Gastrocnemius medialis (tissue), 4 donors: ENCODE data around the gene PCDHB3. TPM values are rescaled to one million over a fixed set of nuclear protein-coding genes. Genes with fewer than 3 reads are reported as not detected.
"Not testable (repeated sequence)": the region's sequence is repeated elsewhere in the genome, so short reads cannot be mapped to it uniquely, and the experiment has no call there.

ENCODE experiments used
- ATAC-seq, 2 donors: fragments of 150-250 bp; one replicate each; pipeline ENCODE4 v1.9.1; 2016
- DNase-seq, 2 donors: peaks; one replicate each; pipeline ENCODE4 v3.0.0-alpha.2; 2019
- H3K27ac ChIP-seq, 4 donors: fragments of 200-600 bp; sonication (generic); 1 replicate in 1 of 4; 2 replicates in 3 of 4; pipeline ENCODE4 v1.5.1; 2016 to 2018; ENCODE audit warnings: mild to moderate bottlenecking in 2 of 4, moderate library complexity in 1 of 4
- H3K27me3 ChIP-seq, 3 donors: fragments of 200-600 bp; sonication (generic) in 2 of 3; 1 replicate in 1 of 3; 2 replicates in 2 of 3; pipeline versions ENCODE4 v1.5.1 to v1.6.0; 2016 to 2019; ENCODE audit warnings: mild to moderate bottlenecking in 1 of 3, moderate library complexity in 1 of 3
- H3K36me3 ChIP-seq, 2 donors: fragments of 200-600 bp; sonication (generic) in 1 of 2; one replicate each; pipeline ENCODE4 v1.5.1; 2017 to 2018
- H3K4me1 ChIP-seq, 2 donors: fragments of 200-600 bp; sonication (generic) in 1 of 2; one replicate each; pipeline ENCODE4 v1.5.1; 2016 to 2017; ENCODE audit warnings: mild to moderate bottlenecking in 2 of 2
- H3K4me3 ChIP-seq, 4 donors: fragments of 200-600 bp; sonication (generic) in 3 of 4; 1 replicate in 1 of 4; 2 replicates in 3 of 4; pipeline ENCODE4 v1.5.1; 2016 to 2019; ENCODE audit warnings: mild to moderate bottlenecking in 2 of 4
- H3K9me3 ChIP-seq, 3 donors: fragments of 200-600 bp; sonication (generic) in 2 of 3; 1 replicate in 1 of 3; 2 replicates in 2 of 3; pipeline ENCODE4 v1.5.1; 2016 to 2019
- POLR2A ChIP-seq, 2 donors: fragments of 450-650 bp; IDR thresholded peaks; one replicate each; pipeline ENCODE4 v1.6.1; 2017; ENCODE audit warnings: antibody characterized with exemption in 2 of 2, mild to moderate bottlenecking in 2 of 2, moderate library complexity in 2 of 2
- in situ Hi-C, 4 donors: fragments of 200-750 bp; cut with MboI; loops; one replicate each; pipeline versions ENCODE4 v1.15.0 to v1.8.0; 2017; ENCODE audit warnings: low sequenced_read_pairs in 4 of 4
- intact Hi-C: fragments of 100-400 bp; cut with DNase I; formaldehyde crosslinking; loops from one replicate; pipeline ENCODE4 v1.15.1; 2023; ENCODE audit warnings: low total_unique reads
- total RNA-seq, 4 donors: library from RNA; depleted of rRNA; stranded (reverse); fragments of >200 nt; gene quantifications; one replicate each; pipeline versions ENCODE4 v1.1.0 to v1.2.3, GENCODE V29; 2016
- TF ChIP-seq, protein P1 (sequence below), 5 experiments: fragments of 450-650 bp in 3 of 5; fragments of 200-600 bp in 2 of 5; sonication (generic) in 2 of 5; IDR thresholded peaks in 4 of 5; conservative IDR thresholded peaks in 1 of 5; 1 replicate in 4 of 5; 2 replicates in 1 of 5; pipeline ENCODE4 v1.5.1; 2016 to 2019; ENCODE audit warnings: antibody characterized with exemption in 5 of 5, mild to moderate bottlenecking in 3 of 5, moderate library complexity in 3 of 5

The PCDHB3 gene
- total RNA-seq, 4 donors from 2014 or later = 0.61 to 0.72 (median 0.71) TPM; not detected in 1

DNA sequence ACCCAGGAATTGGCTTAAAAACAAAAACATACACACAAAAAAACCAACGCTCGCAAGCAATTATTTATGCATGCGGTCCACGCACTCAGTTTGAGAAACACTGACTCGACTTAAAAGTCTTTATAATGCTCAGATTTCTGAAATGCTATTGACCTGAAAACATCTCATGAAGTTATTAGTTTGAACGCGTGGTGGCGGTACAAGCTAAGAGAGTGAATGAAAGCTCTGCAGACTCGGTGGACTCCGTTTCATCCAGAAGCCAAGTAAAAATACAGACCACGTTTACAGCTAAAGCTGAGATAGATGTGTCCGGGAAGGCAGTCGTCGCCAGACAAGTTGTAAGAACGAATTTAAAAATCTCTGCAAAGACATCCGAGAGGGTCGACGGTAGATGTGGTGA lies 49.5 kb downstream of the PCDHB3 start, which contains the start of gene PCDHB6:
TSS of gene PCDHB6 (plus strand) at position 246 of the 400 bp plus-strand sequence. CDS start 201 bp downstream, outside the sequence.
- H3K27ac ChIP-seq = no peak within 1 kb of the TSS
- peaks cover 0 to 14% (median 0%) of the 10 kb centered on the region in 3 donors for H3K9me3 ChIP-seq
- H3K36me3 ChIP-seq = no peaks in the 10 kb centered on the region
- peaks cover 0 to 9% (median 0%) of the 10 kb centered on the region in 3 donors for H3K27me3 ChIP-seq
- H3K4me1 ChIP-seq = no peaks in the 10 kb centered on the region
- in situ Hi-C loops (no loop called here), intact Hi-C loops (no loop called here)
- no peak for TF ChIP-seq POLR2A (IDR thresholded peaks at IDR 0.05)
- TF ChIP-seq, protein P1, sequence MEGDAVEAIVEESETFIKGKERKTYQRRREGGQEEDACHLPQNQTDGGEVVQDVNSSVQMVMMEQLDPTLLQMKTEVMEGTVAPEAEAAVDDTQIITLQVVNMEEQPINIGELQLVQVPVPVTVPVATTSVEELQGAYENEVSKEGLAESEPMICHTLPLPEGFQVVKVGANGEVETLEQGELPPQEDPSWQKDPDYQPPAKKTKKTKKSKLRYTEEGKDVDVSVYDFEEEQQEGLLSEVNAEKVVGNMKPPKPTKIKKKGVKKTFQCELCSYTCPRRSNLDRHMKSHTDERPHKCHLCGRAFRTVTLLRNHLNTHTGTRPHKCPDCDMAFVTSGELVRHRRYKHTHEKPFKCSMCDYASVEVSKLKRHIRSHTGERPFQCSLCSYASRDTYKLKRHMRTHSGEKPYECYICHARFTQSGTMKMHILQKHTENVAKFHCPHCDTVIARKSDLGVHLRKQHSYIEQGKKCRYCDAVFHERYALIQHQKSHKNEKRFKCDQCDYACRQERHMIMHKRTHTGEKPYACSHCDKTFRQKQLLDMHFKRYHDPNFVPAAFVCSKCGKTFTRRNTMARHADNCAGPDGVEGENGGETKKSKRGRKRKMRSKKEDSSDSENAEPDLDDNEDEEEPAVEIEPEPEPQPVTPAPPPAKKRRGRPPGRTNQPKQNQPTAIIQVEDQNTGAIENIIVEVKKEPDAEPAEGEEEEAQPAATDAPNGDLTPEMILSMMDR (IDR thresholded peaks at IDR 0.05 in 4 of 5, conservative IDR thresholded peaks at IDR 0.05 in 1 of 5) = no peak
- DNase-seq (no peak), ATAC-seq (no peak)
- peak within 1 kb of the TSS in 2 of 4 donors; percentile 0 to 10 for H3K4me3 ChIP-seq

DNA sequence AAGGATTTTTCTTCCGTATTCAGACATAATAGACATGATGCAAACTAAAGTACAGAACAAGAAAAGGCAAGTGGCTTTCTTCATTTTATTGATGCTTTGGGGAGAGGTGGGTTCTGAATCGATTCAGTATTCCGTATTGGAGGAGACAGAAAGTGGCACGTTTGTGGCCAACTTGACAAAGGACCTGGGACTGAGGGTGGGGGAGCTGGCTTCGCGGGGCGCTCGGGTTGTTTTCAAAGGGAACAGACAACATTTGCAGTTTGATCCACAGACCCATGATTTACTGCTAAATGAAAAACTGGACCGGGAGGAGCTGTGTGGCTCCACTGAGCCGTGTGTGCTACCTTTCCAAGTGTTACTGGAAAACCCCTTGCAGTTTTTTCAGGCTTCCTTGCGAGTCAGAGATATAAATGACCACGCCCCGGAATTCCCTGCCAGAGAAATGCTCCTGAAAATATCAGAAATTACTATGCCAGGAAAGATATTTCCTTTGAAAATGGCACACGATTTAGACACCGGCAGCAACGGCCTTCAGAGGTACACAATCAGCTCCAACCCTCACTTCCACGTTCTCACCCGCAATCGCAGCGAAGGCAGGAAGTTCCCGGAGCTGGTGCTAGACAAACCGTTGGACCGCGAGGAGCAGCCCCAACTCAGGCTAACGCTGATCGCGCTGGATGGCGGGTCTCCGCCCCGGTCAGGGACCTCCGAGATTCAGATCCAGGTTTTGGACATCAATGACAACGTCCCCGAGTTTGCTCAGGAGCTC lies 50.1 kb downstream of the PCDHB3 start:
- in situ Hi-C loops = no loop called here
- peaks cover 0 to 10% (median 0%) of the 10 kb centered on the region in 3 donors for H3K27me3 ChIP-seq

DNA sequence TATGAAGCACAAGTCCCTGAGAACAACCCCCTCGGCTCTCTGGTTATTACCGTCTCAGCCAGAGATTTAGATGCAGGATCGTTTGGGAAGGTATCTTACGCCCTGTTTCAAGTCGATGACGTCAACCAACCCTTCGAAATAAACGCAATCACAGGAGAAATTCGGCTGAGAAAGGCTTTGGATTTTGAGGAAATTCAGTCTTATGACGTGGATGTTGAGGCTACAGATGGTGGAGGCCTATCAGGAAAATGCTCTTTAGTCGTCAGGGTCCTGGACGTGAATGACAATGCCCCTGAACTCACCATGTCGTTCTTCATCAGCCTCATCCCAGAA lies 50.7 kb downstream of the PCDHB3 start:
- H3K36me3 ChIP-seq = no peaks in the 10 kb centered on the region
- H3K27me3 ChIP-seq = peaks cover 0 to 10% (median 0%) of the 10 kb centered on the region in 3 donors
- intact Hi-C loops (no loop called here), in situ Hi-C loops (no loop called here)
- no peak overlapping the region for H3K27ac ChIP-seq
- TF ChIP-seq, protein P1 (IDR thresholded peaks at IDR 0.05 in 4 of 5, conservative IDR thresholded peaks at IDR 0.05 in 1 of 5) = no peak
- no peak for TF ChIP-seq POLR2A (IDR thresholded peaks at IDR 0.05)
- ATAC-seq = no peak
- no peak for DNase-seq
- peaks cover 0 to 19% (median 2%) of the 10 kb centered on the region in 3 donors for H3K9me3 ChIP-seq
- H3K4me1 ChIP-seq = no peaks in the 10 kb centered on the region
- no peak overlapping the region for H3K4me3 ChIP-seq

More for the DNA sequence above, 50.1 kb downstream of the PCDHB3 start:
- H3K36me3 ChIP-seq = no peaks in the 10 kb centered on the region
- DNase-seq (no peak), ATAC-seq (no peak)
- H3K4me1 ChIP-seq = no peaks in the 10 kb centered on the region
- TF ChIP-seq POLR2A (IDR thresholded peaks at IDR 0.05) = no peak
- TF ChIP-seq, protein P1 (IDR thresholded peaks at IDR 0.05 in 4 of 5, conservative IDR thresholded peaks at IDR 0.05 in 1 of 5) = no peak
- intact Hi-C loops = no loop called here
- no peak overlapping the region for H3K27ac ChIP-seq
- peak overlapping the region in 2 of 4 donors; percentile 0 to 10 for H3K4me3 ChIP-seq
- H3K9me3 ChIP-seq = peaks cover 0 to 14% (median 2%) of the 10 kb centered on the region in 3 donors

- H3K4me3 ChIP-seq, H3K4me1 ChIP-seq, ATAC-seq, DNase-seq, in situ Hi-C loops, H3K36me3 ChIP-seq, intact Hi-C loops, H3K27ac ChIP-seq: not testable (repeated sequence)
- Histone ChIP-seq H3K9me3 (peaks cover 0 to 22% (median 2%) of the 10 kb centered on the region in 3 donors), H3K27me3 (peaks cover 0 to 10% (median 0%) of the 10 kb centered on the region in 3 donors)
Observed at GRCh38 chr5:141151632-141152031, 51.4 kb downstream of the PCDHB3 start.

DNA sequence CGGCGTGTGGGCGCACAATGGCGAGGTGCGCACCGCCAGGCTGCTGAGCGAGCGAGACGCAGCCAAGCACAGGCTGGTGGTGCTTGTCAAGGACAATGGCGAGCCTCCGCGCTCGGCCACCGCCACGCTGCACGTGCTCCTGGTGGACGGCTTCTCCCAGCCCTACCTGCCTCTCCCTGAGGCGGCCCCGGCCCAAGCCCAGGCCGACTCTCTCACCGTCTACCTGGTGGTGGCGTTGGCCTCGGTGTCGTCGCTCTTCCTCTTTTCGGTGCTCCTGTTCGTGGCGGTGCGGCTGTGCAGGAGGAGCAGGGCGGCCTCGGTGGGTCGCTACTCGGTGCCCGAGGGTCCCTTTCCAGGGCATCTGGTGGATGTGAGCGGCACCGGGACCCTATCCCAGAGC lies 51.8 kb downstream of the PCDHB3 start:
- H3K27me3 ChIP-seq = peaks cover 0 to 10% (median 0%) of the 10 kb centered on the region in 3 donors

More for the DNA sequence above, 51.8 kb downstream of the PCDHB3 start:
- H3K27ac ChIP-seq, H3K4me1 ChIP-seq, H3K36me3 ChIP-seq, DNase-seq, H3K4me3 ChIP-seq, in situ Hi-C loops, ATAC-seq, intact Hi-C loops: not testable (repeated sequence)
- peaks cover 0 to 22% (median 2%) of the 10 kb centered on the region in 3 donors for H3K9me3 ChIP-seq

Other genes starting within 250 kb of the PCDHB3 start
- under 1 TPM in 3 of 4 donors, not detected in 1; 0.05 to 0.15 (median 0.07) TPM for gene PCDHA10, start 244.6 kb upstream of the PCDHB3 start, total RNA-seq
- not detected for gene PCDHA11, start 231.5 kb upstream of the PCDHB3 start, total RNA-seq
- gene PCDHA12, start 225.2 kb upstream of the PCDHB3 start, total RNA-seq = under 1 TPM in 1 of 4 donors, not detected in 3; 0.05 TPM
- not detected for gene PCDHA13, start 218.3 kb upstream of the PCDHB3 start, total RNA-seq
- under 1 TPM in 1 of 4 donors, not detected in 3; 0.13 TPM for gene PCDHAC1, start 174.2 kb upstream of the PCDHB3 start, total RNA-seq
- under 1 TPM in 2 of 4 donors, not detected in 2; 0.03 to 0.13 TPM for gene PCDHAC2, start 134.0 kb upstream of the PCDHB3 start, total RNA-seq
- gene PCDHB1, start 49.1 kb upstream of the PCDHB3 start, total RNA-seq = not detected
- 1 to 10 TPM in 2 of 4 donors, under 1 TPM in 2; 0.71 to 1.7 (median 1.2) TPM for gene PCDHB2, start 5.9 kb upstream of the PCDHB3 start, total RNA-seq
- 1 to 10 TPM in 3 of 4 donors, under 1 TPM in 1; 1.00 to 3.0 (median 1.8) TPM for gene PCDHB4, start 21.3 kb downstream of the PCDHB3 start, total RNA-seq
- gene PCDHB5, start 34.7 kb downstream of the PCDHB3 start, total RNA-seq = 1 to 10 TPM in 1 of 4 donors, under 1 TPM in 3; 0.38 to 1.5 (median 0.91) TPM
- gene PCDHB6, start 49.6 kb downstream of the PCDHB3 start, total RNA-seq = under 1 TPM in 3 of 4 donors, not detected in 1; 0.09 to 0.46 (median 0.19) TPM
- gene PCDHB7, start 72.2 kb downstream of the PCDHB3 start, total RNA-seq = under 1 TPM; 0.07 to 0.75 (median 0.20) TPM
- gene PCDHB8, start 77.3 kb downstream of the PCDHB3 start, total RNA-seq = under 1 TPM in 2 of 4 donors, not detected in 2; 0.16 to 0.20 TPM
- gene PCDHB16, start 81.9 kb downstream of the PCDHB3 start, total RNA-seq = 1 to 10 TPM in 3 of 4 donors, under 1 TPM in 1; 0.87 to 2.5 (median 1.7) TPM
- 1 to 10 TPM in 1 of 4 donors, under 1 TPM in 3; 0.15 to 3.0 (median 0.71) TPM for gene PCDHB9, start 86.7 kb downstream of the PCDHB3 start, total RNA-seq
- gene PCDHB10, start 91.9 kb downstream of the PCDHB3 start, total RNA-seq = under 1 TPM; 0.23 to 0.61 (median 0.54) TPM
- gene PCDHB11, start 99.2 kb downstream of the PCDHB3 start, total RNA-seq = 1 to 10 TPM in 1 of 4 donors, under 1 TPM in 3; 0.05 to 1.1 (median 0.53) TPM
- gene PCDHB12, start 108.2 kb downstream of the PCDHB3 start, total RNA-seq = 1 to 10 TPM in 1 of 4 donors, under 1 TPM in 3; 0.41 to 1.1 (median 0.59) TPM
- 1 to 10 TPM in 1 of 4 donors, under 1 TPM in 3; 0.40 to 2.1 (median 0.69) TPM for gene PCDHB13, start 113.4 kb downstream of the PCDHB3 start, total RNA-seq
- 1 to 10 TPM in 1 of 4 donors, under 1 TPM in 3; 0.62 to 1.9 (median 0.76) TPM for gene PCDHB14, start 122.9 kb downstream of the PCDHB3 start, total RNA-seq
- gene PCDHB15, start 144.9 kb downstream of the PCDHB3 start, total RNA-seq = 1 to 10 TPM in 1 of 4 donors, under 1 TPM in 3; 0.33 to 1.2 (median 0.52) TPM
- under 1 TPM in 1 of 4 donors, not detected in 3; 0.49 TPM for gene SLC25A2, start 203.6 kb downstream of the PCDHB3 start, total RNA-seq
- 10 to 100 TPM; 60.9 to 91.2 (median 79.8) TPM for gene TAF7, start 220.3 kb downstream of the PCDHB3 start, total RNA-seq
- gene PCDHGA1, start 230.0 kb downstream of the PCDHB3 start, total RNA-seq = under 1 TPM; 0.65 to 0.97 (median 0.71) TPM
- 1 to 10 TPM in 2 of 4 donors, under 1 TPM in 2; 0.66 to 1.5 (median 1.2) TPM for gene PCDHGA2, start 238.3 kb downstream of the PCDHB3 start, total RNA-seq
- gene PCDHGA3, start 243.4 kb downstream of the PCDHB3 start, total RNA-seq = 1 to 10 TPM; 1.5 to 2.8 (median 2.0) TPM
- gene PCDHGB1, start 249.6 kb downstream of the PCDHB3 start, total RNA-seq = 1 to 10 TPM in 1 of 4 donors, under 1 TPM in 3; 0.20 to 1.1 (median 0.74) TPM